HG02678 (cell line): ENCODE results near the gene MYL3.

Experiments used
- ATAC-seq: cut with Tn5 transposase; IDR thresholded peaks from one replicate; pipeline ENCODE4 v1.9.1; 2021; ENCODE audit warnings: mild to moderate bottlenecking, moderate library complexity; ENCODE audit not compliant: unreplicated experiment

Gene MYL3

DNA sequence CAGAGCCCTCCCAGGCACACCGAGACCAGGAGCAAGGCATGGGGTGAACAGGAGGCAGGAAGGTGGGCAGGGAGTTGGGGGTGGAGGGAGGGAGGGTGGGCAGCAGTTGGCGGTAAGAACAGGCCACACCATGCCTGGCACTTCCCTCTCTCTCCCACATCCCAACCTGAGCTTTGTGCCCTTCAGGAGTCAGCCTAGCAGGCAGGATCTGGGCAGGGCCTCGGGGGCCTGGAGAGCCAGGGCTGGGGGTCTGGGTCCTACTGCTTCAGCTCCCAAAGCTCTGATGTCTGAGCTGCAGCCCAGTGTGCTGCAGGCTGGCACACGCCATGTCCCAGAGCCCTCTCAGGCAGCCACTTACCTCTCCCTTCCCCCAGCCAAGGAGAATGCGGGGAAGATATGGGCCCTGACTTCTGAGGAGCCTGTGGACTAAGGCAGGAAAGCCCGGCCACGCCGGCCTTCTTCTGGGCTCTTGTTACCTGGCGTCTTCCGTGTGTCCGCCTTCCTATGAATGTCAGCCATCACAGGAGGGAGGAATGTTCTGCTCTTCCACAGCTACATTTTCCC lies 2.9 kb upstream of the MYL3 start:
- no peak for ATAC-seq

- no peak for ATAC-seq
These were observed 2.3 kb upstream of the MYL3 start for GRCh38 chr3:46865546-46865945.

DNA sequence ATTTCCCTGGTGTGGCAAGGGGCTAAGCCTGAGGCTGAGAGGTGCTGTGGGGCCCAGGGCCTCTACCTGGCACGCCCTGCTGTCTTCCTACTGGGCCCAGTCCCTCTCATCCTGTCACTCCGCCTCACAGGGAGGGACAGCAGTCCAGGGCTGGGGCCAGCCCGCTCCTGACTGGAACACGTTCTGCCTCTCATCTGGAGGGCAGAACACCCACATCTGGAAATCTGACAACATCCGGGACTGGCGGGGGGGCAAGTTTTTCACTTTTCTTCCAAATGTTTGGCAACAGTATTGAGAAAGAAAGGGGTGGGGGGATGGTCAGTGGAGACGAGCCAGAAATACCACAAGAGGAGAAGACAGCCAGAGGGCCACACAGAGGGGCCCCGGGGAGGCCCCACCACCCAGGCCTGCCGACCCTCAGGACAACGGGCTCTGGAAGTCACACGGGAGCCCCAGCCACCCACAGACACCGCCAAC lies 1.8 kb upstream of the MYL3 start:
- no peak for ATAC-seq

DNA sequence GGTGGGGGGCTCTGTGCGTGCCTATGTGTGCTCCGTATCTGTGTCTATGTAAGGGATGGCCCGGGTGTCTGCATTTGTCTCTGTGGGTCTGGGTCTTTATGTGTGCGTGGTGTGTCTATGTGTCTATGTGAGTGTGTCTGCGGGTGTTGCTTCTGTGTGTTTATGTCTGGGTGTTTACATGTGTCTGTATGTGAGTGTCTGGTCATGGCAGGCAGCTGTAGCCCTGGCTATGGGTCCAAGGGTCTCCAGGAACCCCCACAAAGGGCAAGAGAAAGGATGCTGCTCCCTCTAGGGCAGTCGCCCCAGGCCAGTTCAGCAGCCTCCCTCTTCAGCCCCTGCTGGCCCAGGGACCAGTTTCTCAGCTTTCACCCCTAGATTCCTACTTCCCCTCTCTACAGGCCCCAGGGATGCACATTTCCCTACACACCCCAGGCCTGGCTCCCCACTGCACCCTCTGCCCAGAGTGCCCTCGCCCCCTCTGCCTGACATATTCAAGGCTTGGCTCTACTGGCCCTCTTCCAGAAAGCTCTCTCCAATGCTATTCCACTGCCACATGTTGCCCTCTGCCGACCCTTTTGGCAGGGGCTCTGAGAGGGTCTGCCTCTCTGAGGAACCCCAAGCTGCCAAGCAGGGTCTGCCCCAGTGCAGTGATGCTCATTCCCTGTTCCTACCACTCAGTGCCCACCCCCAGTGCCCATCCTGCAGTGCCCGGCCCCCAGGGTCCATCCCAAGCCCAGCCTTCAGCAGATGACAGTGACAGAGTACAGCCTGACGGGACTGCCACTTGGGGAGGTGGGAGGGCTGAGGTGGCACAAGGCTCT lies 1.0 kb upstream of the MYL3 start:
- no peak for ATAC-seq

GRCh38 chr3:46862369-46863025 lies 747 bp downstream of the MYL3 start:
- no peak for ATAC-seq

GRCh38 chr3:46861605-46862368 lies 1.5 kb downstream of the MYL3 start:
- ATAC-seq, result no peak

DNA sequence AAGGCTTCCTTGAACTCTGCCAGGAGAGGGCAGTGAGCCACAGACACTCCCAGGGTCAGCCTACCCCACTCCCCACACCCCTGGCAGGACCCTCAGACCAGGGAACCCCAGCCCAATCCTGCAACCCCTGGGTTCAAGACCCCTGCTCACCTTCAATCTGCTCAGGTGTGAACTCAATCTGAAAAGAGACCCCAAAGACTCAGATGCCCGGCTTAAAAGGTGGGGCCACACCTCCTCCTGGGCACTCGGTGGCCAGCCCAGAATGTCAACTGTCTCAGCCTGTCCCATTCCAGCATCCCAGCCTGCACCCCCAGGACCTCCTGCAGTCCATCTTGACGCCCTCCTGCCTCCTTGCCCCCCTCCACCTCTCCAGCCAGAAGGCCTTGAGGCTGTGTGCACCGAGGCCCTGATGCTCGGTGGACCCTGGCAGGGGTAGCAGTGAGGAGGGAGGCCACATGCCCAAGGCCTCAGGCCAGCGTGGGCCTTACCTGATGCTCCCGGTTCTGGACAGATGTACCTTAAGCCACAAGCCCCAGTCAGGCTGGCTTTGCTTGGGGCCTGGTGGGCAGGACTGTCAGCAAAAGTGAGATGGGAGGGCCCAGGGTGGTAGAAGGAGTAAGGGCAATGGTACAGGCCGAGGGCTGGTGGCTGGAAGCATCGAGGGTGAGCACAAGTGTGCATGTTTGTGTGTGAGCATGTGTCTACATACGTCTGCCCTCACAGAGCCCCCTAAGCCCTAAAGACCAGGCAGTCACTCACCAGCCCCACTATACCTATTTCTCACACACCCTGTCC lies 2.2 kb downstream of the MYL3 start:
- ATAC-seq, result no peak

- no peak for ATAC-seq
These were observed 3.0 kb downstream of the MYL3 start for GRCh38 chr3:46860017-46860809.

GRCh38 chr3:46859001-46859710 lies 4.1 kb downstream of the MYL3 start:
- ATAC-seq, result no peak

GRCh38 chr3:46858456-46858855 lies 4.8 kb downstream of the MYL3 start:
- no peak for ATAC-seq

DNA sequence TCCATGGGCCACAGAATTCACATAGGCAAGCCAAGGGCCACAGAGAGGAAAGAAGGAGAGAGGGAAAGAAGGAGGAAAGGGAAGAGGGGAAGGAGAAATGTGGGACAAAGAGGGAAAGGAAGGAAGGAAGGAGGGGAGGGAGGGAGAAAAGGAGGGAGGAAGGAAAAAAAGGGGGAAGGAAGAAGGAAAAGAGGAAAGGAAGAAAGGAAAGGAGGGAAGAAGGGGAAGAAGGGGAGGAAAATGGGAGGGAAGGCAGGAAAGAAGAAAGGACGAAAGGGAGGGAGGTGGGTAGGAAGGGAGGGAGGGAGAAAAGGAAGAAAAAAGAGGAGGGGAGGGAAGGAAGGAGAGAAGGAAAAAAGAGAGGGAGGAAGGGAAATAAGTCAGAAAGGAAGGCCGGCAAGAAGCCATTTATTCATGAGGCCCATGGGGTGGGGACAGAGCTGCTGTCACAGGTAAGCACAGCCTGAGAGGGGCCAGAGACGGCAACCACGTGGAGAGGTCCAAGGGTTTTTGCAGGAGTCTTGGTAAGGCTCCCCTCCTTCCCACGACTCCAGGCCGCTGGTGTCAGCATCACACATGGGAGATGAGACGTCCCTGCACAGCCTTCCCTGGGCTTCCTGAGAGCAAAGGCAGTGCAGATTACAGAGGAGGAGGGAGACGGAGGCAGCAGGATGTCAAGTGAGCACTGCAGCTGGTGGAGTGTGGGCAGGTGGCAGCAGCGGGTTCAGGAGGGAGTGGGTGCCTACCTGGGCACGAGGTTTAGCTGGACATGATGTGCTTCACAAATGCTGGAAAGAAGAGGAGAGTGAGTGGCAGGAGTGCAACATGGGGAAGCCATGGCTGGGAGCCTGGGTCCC lies 5.5 kb downstream of the MYL3 start:
- ATAC-seq, result no peak

DNA sequence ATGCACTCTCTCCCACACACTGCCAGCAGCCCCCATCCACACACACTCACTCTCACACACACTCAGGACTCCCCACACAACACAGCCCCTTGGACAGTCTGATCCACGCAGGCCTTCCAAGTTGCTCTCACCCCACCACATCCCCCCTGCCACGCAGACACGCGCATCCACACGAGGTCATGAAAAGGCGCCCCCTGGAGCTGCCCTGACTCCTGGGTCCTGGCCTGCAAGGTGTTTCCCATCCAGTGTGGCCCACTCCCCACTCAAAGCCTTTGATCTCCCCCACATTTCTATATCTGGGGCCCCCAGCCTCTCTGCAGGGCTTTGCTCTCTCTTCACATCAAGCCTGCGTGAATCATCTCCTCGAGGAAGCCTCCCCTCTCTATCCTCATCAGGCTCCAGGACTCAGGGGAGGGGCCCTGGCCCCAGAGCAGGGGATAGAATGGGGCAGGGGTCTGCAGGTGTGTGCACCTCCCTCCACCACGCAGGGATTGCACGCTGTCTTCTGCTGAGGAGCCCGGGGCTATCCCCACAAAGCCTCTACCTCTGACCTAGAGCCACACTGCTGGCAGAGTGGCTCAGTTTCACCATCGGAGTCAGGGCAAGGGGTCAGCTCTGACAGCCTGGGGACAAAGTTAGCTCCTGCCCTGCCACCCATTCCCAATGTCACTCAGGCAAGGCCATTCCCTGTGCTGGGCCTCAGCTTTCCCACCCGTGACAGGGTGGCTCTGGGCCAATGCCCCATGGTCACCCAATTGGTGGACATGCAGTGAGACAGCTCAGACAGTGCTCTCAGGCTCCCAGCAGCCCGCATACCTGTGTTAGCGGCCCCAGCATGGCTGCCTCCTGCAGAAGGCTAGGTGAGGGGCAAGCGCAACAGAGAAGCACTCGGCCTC lies 6.4 kb downstream of the MYL3 start:
- no peak for ATAC-seq

- no peak for ATAC-seq
These were observed 8.7 kb downstream of the MYL3 start for GRCh38 chr3:46854555-46854991.

GRCh38 chr3:46853441-46854415 lies 9.5 kb downstream of the MYL3 start:
- ATAC-seq, result no peak

GRCh38 chr3:46852839-46853355 lies 10.3 kb downstream of the MYL3 start:
- ATAC-seq, result no peak

- no peak for ATAC-seq
These were observed 10.9 kb downstream of the MYL3 start for GRCh38 chr3:46852334-46852720.
